Osteoblast (primary cell): ENCODE data around the gene LUZP2. TPM values are rescaled to one million over a fixed set of nuclear protein-coding genes. Genes with fewer than 3 reads are reported as not detected.

ENCODE experiments used
- DNase-seq: peaks from one replicate; pipeline ENCODE4 v3.0.0; 2011; ENCODE audit warnings: low spot score, mixed read lengths; ENCODE audit not compliant: insufficient read length; ENCODE audit errors: missing footprints
- H2AFZ ChIP-seq: 2 replicates; pipeline ENCODE4 v1.6.0; 2011; ENCODE audit warnings: mild to moderate bottlenecking, low read length
- H3K27ac ChIP-seq: 2 replicates; pipeline ENCODE4 v1.5.1; 2011; ENCODE audit warnings: mild to moderate bottlenecking, low read depth, low read length, moderate library complexity
- H3K27me3 ChIP-seq: 2 replicates; pipeline ENCODE4 v1.6.0; 2012; ENCODE audit warnings: mild to moderate bottlenecking, control low read depth, inconsistent platforms, low read length, moderate library complexity; ENCODE audit not compliant: insufficient read depth
- H3K36me3 ChIP-seq: 2 replicates; pipeline ENCODE4 v1.5.1; 2011; ENCODE audit warnings: mild to moderate bottlenecking, low read length, control low read depth, moderate library complexity; ENCODE audit not compliant: insufficient read depth
- H3K4me1 ChIP-seq: 2 replicates; pipeline ENCODE4 v1.5.1; 2011; ENCODE audit warnings: mild to moderate bottlenecking, low read length, control low read depth, moderate library complexity; ENCODE audit not compliant: insufficient read depth
- H3K4me2 ChIP-seq: 2 replicates; pipeline ENCODE4 v1.6.0; 2011; ENCODE audit warnings: mild to moderate bottlenecking, low read length; ENCODE audit not compliant: insufficient read depth
- H3K4me3 ChIP-seq: fragments of 200-600 bp; sonication (generic); 3 replicates; pipeline ENCODE4 v1.5.1; 2012; ENCODE audit warnings: mild to moderate bottlenecking, low read length, inconsistent platforms; ENCODE audit not compliant: insufficient read depth
- H3K79me2 ChIP-seq: 2 replicates; pipeline ENCODE4 v1.6.0; 2012; ENCODE audit warnings: mild to moderate bottlenecking, low read length, control low read depth, inconsistent platforms; ENCODE audit not compliant: insufficient read depth
- H3K9me3 ChIP-seq: 2 replicates; pipeline ENCODE4 v1.5.1; 2011; ENCODE audit warnings: low read depth, low read length, control low read depth
- H4K20me1 ChIP-seq: 2 replicates; pipeline ENCODE4 v1.6.0; 2012; ENCODE audit warnings: mild to moderate bottlenecking, low read length, control low read depth; ENCODE audit not compliant: insufficient read depth
- total RNA-seq: library from RNA; depleted of rRNA; stranded (reverse); fragments of >200 nt; gene quantifications from 2 replicates; pipeline ENCODE4 v1.2.3, GENCODE V29; 2012
- TF ChIP-seq, protein P1 (sequence below): IDR thresholded peaks from 2 replicates; pipeline ENCODE4 v1.5.1; 2011; ENCODE audit warnings: mild to moderate bottlenecking, low read depth, low read length, moderate library complexity; ENCODE audit errors: extremely low read depth

The LUZP2 gene
- total RNA-seq, 1 donor, result not detected

DNA sequence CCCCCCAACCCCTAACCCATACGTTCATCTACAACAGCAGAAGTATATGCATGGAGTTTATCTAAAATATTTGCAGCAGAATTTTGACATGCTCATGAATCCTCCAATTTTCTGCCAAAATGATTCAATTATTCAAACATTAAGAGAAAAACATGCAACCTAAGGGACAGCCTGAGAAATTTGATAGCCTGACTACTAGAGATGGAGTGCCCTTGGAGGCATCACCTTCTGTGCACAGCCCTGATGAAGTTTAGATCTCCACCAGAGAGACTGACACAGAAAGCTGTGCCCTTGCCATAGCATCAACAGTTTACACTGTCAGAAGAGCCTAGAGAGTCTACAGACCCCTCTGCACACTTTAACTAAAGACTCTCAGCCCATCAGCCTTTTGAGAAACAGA lies 217.7 kb downstream of the LUZP2 start:
- Histone ChIP-seq H3K27me3 (no peaks in the 10 kb centered on the region), H4K20me1 (no peaks in the 10 kb centered on the region), H3K9me3 (peaks cover 2% of the 10 kb centered on the region), H3K4me3 (no peak overlapping the region), H3K79me2 (no peaks in the 10 kb centered on the region), H3K36me3 (no peaks in the 10 kb centered on the region), H2AFZ (no peak overlapping the region), H3K4me2 (no peak overlapping the region), H3K27ac (no peak overlapping the region), H3K4me1 (no peaks in the 10 kb centered on the region)
- no peak for DNase-seq
- TF ChIP-seq, protein P1, sequence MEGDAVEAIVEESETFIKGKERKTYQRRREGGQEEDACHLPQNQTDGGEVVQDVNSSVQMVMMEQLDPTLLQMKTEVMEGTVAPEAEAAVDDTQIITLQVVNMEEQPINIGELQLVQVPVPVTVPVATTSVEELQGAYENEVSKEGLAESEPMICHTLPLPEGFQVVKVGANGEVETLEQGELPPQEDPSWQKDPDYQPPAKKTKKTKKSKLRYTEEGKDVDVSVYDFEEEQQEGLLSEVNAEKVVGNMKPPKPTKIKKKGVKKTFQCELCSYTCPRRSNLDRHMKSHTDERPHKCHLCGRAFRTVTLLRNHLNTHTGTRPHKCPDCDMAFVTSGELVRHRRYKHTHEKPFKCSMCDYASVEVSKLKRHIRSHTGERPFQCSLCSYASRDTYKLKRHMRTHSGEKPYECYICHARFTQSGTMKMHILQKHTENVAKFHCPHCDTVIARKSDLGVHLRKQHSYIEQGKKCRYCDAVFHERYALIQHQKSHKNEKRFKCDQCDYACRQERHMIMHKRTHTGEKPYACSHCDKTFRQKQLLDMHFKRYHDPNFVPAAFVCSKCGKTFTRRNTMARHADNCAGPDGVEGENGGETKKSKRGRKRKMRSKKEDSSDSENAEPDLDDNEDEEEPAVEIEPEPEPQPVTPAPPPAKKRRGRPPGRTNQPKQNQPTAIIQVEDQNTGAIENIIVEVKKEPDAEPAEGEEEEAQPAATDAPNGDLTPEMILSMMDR, result no peak

GRCh38 chr11:24716403-24716802 lies 219.6 kb downstream of the LUZP2 start:
- no peak for DNase-seq
- TF ChIP-seq, protein P1, result no peak
- Histone ChIP-seq H3K4me2 (no peak overlapping the region), H2AFZ (no peak overlapping the region), H3K27me3 (no peaks in the 10 kb centered on the region), H3K27ac (no peak overlapping the region), H3K9me3 (no peaks in the 10 kb centered on the region), H3K4me1 (no peaks in the 10 kb centered on the region), H3K79me2 (no peaks in the 10 kb centered on the region), H4K20me1 (no peaks in the 10 kb centered on the region), H3K4me3 (no peak overlapping the region), H3K36me3 (no peaks in the 10 kb centered on the region)

DNA sequence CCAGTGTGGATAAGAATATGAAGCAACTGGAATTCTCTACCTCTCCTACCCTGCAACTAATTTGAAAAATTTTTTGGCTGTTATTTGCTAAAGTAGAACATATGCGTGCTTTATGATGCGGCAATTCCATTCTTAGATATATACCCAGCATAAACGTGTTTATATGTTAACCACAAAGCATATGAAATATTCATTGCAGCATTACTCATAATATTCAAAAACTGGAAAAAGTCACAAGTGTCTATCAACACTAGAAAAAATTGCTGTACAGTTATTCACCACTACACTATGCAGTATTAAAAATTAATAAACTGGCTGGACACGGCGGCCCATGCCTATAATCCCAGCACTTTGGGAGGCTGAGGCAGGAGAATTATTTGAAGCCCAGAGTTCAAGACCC lies 226.4 kb downstream of the LUZP2 start:
- Histone ChIP-seq H3K4me2 (no peak overlapping the region), H3K79me2 (no peaks in the 10 kb centered on the region), H3K27me3 (no peaks in the 10 kb centered on the region), H3K36me3 (no peaks in the 10 kb centered on the region), H3K9me3 (peaks cover 2% of the 10 kb centered on the region), H3K27ac (no peak overlapping the region), H2AFZ (no peak overlapping the region), H3K4me1 (no peaks in the 10 kb centered on the region), H4K20me1 (no peaks in the 10 kb centered on the region), H3K4me3 (no peak overlapping the region)
- TF ChIP-seq, protein P1, result no peak
- no peak for DNase-seq

GRCh38 chr11:24731554-24731953 lies 234.7 kb downstream of the LUZP2 start:
- Histone ChIP-seq H3K36me3 (no peaks in the 10 kb centered on the region), H3K4me2 (no peak overlapping the region), H3K27ac (no peak overlapping the region), H3K4me1 (no peaks in the 10 kb centered on the region), H3K79me2 (no peaks in the 10 kb centered on the region), H3K4me3 (no peak overlapping the region), H4K20me1 (no peaks in the 10 kb centered on the region), H3K27me3 (no peaks in the 10 kb centered on the region), H3K9me3 (peaks cover 4% of the 10 kb centered on the region), H2AFZ (no peak overlapping the region)
- TF ChIP-seq, protein P1, result no peak
- DNase-seq, result no peak
